Measurements from ENCODE around the gene TNFSF10. TPM values are rescaled to one million over a fixed set of nuclear protein-coding genes. Genes with fewer than 3 reads are reported as not detected.

Gene TNFSF10
- 0.03 and 0.10 TPM in 2 replicates for polyA plus RNA-seq (2012; rRNA removed)
- 0.07 and 0.12 TPM in 2 replicates for polyA plus RNA-seq (2012; cell fraction: cytosol; rRNA removed)
- 0.12 TPM in 1 of 2 replicates, not detected in the other for polyA plus RNA-seq (2012; cell fraction: nucleus; rRNA removed)

DNA sequence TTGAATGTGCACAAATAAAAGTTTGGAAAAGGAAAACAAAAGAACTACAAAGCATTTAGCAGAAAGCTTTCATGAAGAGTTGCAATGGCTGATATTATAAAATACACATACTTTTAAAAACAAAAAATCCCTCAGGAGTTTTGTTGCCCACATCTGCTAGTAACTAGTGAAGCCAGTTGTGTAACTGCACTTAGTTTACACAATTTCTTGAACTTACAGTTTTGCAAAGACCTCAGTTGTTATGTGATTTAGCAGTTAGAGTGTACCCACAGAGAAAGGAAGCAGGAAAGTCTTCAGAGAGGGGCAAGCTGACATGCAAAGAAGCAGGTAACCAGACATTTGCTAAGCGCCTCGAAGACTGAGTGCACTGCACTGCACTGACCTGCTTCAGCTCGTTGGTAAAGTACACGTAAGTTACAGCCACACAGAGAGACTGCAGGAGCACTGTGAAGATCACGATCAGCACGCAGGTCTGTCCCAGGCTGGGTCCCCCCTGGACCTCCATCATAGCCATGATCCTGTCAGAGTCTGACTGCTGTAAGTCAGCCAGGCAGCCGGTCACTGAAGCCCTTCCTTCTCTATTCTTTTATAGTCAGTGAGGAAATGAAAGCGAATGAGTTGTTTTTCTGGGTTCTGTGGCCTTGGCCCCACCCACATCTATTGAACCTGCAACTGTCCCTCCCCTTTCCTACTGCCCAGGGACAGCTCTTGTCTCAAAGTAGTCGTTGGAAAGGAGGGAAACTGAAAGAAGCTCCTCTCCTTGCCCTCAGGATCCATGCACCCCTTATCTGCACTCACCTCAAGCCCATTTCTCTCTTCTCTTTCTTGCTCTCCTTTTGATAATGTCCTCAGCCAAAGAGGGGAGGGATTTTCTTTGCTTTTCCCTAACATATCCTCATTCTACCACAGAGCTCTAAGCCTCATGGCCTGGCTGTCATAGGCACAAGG, at the start of gene TNFSF10:
Gene TNFSF10, minus strand, starts transcription at position 560 of the 948 bp plus-strand sequence. Its CDS starts 46 bp downstream, at position 514.
- Histone ChIP-seq H3F3A (replicated peaks; ENCODE audit: insufficient read depth) (no peaks in the 10 kb centered on the region), H3K4me3 (ENCODE audit: low read depth in 2 of 2, low read length in 1 of 2) (no peak within 1 kb of the TSS), H3K36me3 (replicated peaks in 1 of 2; ENCODE audit: control insufficient read depth in 1 of 2, insufficient read depth in 2 of 2, low read length in 1 of 2) (no peaks in the 10 kb centered on the region), H3K27me3 (ENCODE audit: insufficient read depth) (no peaks in the 10 kb centered on the region), H3K4me1 (ENCODE audit: control insufficient read depth in 1 of 2, insufficient read depth in 2 of 2, low read depth in 1 of 2, low read length in 1 of 2) (no peaks in the 10 kb centered on the region; a peak in 1 of 4 replicates), H4K20me1 (ENCODE audit: insufficient read depth) (no peaks in the 10 kb centered on the region), H3K9me2 (no peaks in the 10 kb centered on the region), H2AFZ (ENCODE audit: low read depth) (peak within 1 kb of the TSS; percentile 30; the same call in 1 of the 2 replicates), H3K27ac (ENCODE audit: low read depth in 2 of 2, low read length in 1 of 2) (no peak within 1 kb of the TSS), H3K79me2 (ENCODE audit: insufficient read depth) (no peaks in the 10 kb centered on the region), H3K4me2 (no peak within 1 kb of the TSS), H3K9me3 (no peaks in the 10 kb centered on the region), H3K9ac (no peak within 1 kb of the TSS)
- ChIA-PET CTCF (no interaction called here), POLR2A (no interaction called here)
- 77% methylated on average over 9 of the region's 9 CpGs for WGBS (ENCODE audit: low lambda C conversion rate)
- DNase-seq, result no peak
- no peak for TF ChIP-seq ZBTB33 (IDR thresholded peaks at IDR 0.05; ENCODE audit: borderline replicate concordance, low read depth)
- no peak for TF ChIP-seq NFIC (IDR thresholded peaks at IDR 0.05; ENCODE audit: borderline replicate concordance)
- no peak for TF ChIP-seq NRF1 (IDR thresholded peaks at IDR 0.05; ENCODE audit: low read depth, low read length)
- TF ChIP-seq EZH2phosphoT487 (IDR thresholded peaks at IDR 0.05; ENCODE audit: borderline replicate concordance, low read depth), result no peak
- no peak for TF ChIP-seq FOSL2 (IDR thresholded peaks at IDR 0.05; ENCODE audit: borderline replicate concordance, low read depth)
- no peak for TF ChIP-seq TEAD4 (IDR thresholded peaks at IDR 0.05; ENCODE audit: borderline replicate concordance, insufficient read depth)
- TF ChIP-seq YY1 (IDR thresholded peaks at IDR 0.05; ENCODE audit: low read depth), result no peak
- TF ChIP-seq TAF1 (IDR thresholded peaks at IDR 0.05; ENCODE audit: borderline replicate concordance, low read depth, low read length), result no peak
- no peak for TF ChIP-seq FOXM1 (IDR thresholded peaks at IDR 0.05; ENCODE audit: low read depth)
- TF ChIP-seq, protein P1, sequence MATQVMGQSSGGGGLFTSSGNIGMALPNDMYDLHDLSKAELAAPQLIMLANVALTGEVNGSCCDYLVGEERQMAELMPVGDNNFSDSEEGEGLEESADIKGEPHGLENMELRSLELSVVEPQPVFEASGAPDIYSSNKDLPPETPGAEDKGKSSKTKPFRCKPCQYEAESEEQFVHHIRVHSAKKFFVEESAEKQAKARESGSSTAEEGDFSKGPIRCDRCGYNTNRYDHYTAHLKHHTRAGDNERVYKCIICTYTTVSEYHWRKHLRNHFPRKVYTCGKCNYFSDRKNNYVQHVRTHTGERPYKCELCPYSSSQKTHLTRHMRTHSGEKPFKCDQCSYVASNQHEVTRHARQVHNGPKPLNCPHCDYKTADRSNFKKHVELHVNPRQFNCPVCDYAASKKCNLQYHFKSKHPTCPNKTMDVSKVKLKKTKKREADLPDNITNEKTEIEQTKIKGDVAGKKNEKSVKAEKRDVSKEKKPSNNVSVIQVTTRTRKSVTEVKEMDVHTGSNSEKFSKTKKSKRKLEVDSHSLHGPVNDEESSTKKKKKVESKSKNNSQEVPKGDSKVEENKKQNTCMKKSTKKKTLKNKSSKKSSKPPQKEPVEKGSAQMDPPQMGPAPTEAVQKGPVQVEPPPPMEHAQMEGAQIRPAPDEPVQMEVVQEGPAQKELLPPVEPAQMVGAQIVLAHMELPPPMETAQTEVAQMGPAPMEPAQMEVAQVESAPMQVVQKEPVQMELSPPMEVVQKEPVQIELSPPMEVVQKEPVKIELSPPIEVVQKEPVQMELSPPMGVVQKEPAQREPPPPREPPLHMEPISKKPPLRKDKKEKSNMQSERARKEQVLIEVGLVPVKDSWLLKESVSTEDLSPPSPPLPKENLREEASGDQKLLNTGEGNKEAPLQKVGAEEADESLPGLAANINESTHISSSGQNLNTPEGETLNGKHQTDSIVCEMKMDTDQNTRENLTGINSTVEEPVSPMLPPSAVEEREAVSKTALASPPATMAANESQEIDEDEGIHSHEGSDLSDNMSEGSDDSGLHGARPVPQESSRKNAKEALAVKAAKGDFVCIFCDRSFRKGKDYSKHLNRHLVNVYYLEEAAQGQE (IDR thresholded peaks at IDR 0.05; ENCODE audit: low read depth, low read length), result no peak
- TF ChIP-seq GATA2 (CRISPR knock-in tag; IDR thresholded peaks at IDR 0.05), result no peak
- no peak for TF ChIP-seq JUND (IDR thresholded peaks at IDR 0.05)
